Measurements from ENCODE around the gene HSPA12B.

HSPA12B gene

DNA sequence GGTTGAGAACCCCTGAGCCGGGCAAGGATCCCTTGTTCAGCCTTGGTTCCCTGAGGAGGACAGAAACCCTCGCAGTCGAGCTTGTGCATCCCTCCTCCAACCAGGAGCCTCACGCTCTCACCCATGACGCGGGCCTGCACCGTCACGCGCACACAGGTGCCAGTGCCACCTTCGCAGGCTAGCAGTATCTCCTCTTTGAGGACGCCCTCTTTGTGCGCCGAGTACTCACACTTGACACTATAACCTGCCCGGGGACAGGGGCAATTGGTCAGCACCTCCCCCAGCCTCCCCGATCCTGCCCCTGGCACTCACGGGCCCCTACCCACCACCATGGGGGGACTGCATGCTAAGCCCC, 21.8 kb downstream of the HSPA12B start:
- H3K4me3 ChIP-seq (ENCODE audit: low read depth, low read length) = no peak overlapping the region
- TF ChIP-seq CTCF (IDR thresholded peaks at IDR 0.05; ENCODE audit: low read depth, low read length) = no peak

DNA sequence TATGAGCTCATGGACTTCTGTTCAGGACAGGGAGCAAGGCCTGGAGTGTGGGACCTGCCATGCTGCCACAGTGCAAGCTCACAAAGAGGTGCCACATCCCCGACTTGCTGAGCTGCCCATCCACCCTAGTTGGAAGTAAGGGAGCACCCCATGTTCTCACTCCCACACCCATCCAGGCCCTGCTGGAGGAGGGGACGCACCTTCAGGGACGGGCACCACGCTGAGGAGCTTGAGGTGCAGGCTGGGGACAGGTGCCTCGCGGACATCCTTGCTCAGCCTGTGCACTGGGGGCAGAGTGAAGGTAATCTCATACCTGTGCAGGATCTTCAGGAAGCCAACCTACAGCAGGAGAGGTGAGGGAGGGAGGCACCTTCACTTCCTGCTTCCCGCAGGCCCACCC, 22.8 kb downstream of the HSPA12B start:
- H3K4me3 ChIP-seq (ENCODE audit: low read depth, low read length) = no peak overlapping the region
- no peak for TF ChIP-seq CTCF (IDR thresholded peaks at IDR 0.05; ENCODE audit: low read depth, low read length)

- TF ChIP-seq CTCF (IDR thresholded peaks at IDR 0.05; ENCODE audit: low read depth, low read length) = no peak
- H3K4me3 ChIP-seq (ENCODE audit: low read depth, low read length) = no peak overlapping the region
Measured at GRCh38 chr20:3755814-3756480, 23.5 kb downstream of the HSPA12B start.

DNA sequence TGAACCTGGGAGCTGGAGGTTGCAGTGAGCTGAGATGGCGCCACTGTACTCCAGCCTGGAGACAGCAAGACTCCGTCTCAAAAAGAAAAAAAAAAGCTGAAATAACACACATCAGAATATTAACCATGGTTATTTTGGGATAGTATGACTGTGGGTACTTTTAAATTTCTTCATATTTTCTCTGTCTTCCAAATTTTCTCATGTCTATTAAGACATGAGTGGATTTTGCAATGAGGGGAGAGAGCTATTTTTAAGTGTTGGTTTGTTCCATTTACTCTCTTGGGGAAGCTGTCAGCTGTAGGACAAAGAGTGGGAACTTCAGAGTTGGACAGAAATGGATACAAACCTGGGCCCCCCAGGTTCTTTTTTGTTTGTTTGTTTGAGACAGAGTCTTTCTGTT, 24.8 kb downstream of the HSPA12B start:
- no peak overlapping the region for H3K4me3 ChIP-seq (ENCODE audit: low read depth, low read length)
- no peak for TF ChIP-seq CTCF (IDR thresholded peaks at IDR 0.05; ENCODE audit: low read depth, low read length)

GRCh38 chr20:3758566-3758965, 26.1 kb downstream of the HSPA12B start:
- H3K4me3 ChIP-seq (ENCODE audit: low read depth, low read length) = no peak overlapping the region
- no peak for TF ChIP-seq CTCF (IDR thresholded peaks at IDR 0.05; ENCODE audit: low read depth, low read length)

DNA sequence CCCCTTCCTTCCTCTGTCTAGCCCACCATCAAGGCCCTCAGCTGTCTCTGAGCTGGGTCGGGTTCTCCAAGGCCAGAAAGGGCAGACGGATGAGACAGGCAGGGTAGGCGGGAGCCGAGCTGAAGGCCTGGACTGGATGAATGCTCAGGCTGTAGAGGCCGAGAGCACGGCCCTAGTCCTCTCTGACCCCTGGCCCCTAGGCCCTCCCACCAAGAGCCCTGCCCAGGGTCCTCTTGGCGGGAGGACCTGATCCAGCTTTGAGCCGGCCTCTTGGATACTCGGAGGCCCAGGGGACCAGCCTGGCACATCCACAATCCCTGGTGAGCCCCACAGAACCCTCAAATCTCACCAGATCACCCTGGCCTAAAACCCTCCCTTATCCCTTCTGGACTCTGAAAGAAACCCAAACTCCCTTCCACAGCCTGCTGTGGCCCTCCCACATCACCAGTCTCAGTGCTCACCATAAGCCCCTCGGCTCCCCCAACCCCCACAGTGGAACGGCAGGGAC, 26.9 kb downstream of the HSPA12B start:
- H3K4me3 ChIP-seq (ENCODE audit: low read depth, low read length) = no peak overlapping the region
- no peak for TF ChIP-seq CTCF (IDR thresholded peaks at IDR 0.05; ENCODE audit: low read depth, low read length)

DNA sequence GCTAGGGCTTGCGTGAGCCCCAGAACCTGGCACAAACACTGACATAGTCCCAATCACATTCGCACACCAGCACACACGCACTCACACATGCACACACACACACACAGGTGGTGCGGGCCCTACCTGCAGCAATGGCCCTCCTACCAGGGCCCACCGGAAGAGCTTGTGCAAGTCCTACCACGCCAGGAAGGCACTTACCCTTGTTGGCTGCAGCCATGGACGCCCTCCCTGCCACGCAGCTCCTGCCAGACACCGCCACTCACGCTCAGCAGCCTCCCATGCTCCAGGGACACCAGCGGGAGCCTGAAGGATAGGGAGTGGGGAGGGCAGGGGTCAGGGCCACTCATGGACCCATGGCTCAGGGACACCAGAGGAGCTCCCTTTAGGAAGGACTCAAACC, 27.4 kb downstream of the HSPA12B start:
- H3K4me3 ChIP-seq (ENCODE audit: low read depth, low read length) = no peak overlapping the region
- TF ChIP-seq CTCF (IDR thresholded peaks at IDR 0.05; ENCODE audit: low read depth, low read length) = no peak

Data from WI38 (cell line).